Stimulated activated naive CD8-positive, alpha-beta T cell treated with anti-CD3 and anti-CD28 coated beads, Interleukin-15, amount 100 ng/mL, for 72 hours (primary cell): Measurements from ENCODE around the gene LIG3.
"Not testable (repeated sequence)": the region's sequence is repeated elsewhere in the genome, so short reads cannot be mapped to it uniquely, and the experiment has no call there.

Experiments used
- ATAC-seq: fragments of 150-1000 bp; cut with Tn5 transposase; 2 replicates; pipeline ENCODE4 v1.10.0; 2021; ENCODE audit warnings: mild to moderate bottlenecking, moderate library complexity
- DNase-seq, 2 donors: peaks; one replicate each; pipeline ENCODE4 v3.0.0; 2021 to 2022
- H3K27ac Mint-ChIP-seq, 2 donors: one replicate each; pipeline ENCODE4 v1.8.0; 2022; ENCODE audit warnings: mild to moderate bottlenecking in 2 of 2, mixed read lengths in 2 of 2, moderate library complexity in 2 of 2
- H3K27me3 Mint-ChIP-seq: one replicate; pipeline ENCODE4 v1.8.0; 2022; ENCODE audit warnings: mixed read lengths
- H3K4me1 Mint-ChIP-seq: one replicate; pipeline ENCODE4 v1.8.0; 2022; ENCODE audit warnings: mild to moderate bottlenecking, mixed read lengths
- H3K4me3 Mint-ChIP-seq, 2 donors: one replicate each; pipeline ENCODE4 v1.8.0; 2022; ENCODE audit warnings: mild to moderate bottlenecking in 2 of 2, mixed read lengths in 2 of 2, moderate library complexity in 1 of 2
- H3K9me3 Mint-ChIP-seq, 2 donors: one replicate each; pipeline ENCODE4 v1.8.0; 2022; ENCODE audit warnings: mixed read lengths in 2 of 2

Gene LIG3

DNA sequence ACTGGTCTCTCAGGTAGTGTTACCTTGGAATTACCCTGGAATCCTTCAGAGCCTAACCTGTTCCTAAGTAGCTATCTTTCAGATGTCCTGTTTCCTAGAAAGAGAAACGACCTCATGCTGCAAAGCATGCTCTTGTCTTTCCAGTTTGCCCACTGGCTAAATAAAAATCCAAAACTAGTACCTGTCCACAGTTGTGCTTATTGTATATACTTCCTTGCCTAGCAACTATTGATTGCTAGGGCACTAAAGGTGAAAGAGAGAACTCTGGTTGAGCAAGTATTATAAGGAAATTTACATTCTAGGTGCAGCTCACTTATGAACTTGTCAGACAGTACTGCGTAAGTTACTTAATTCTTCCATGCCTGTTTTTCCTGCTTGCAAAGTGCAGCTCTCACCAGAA lies 38.5 kb downstream of the LIG3 start:
- peaks cover 46% of the 10 kb centered on the region for H3K4me1 Mint-ChIP-seq
- no peaks in the 10 kb centered on the region for H3K9me3 Mint-ChIP-seq
- H3K4me3 Mint-ChIP-seq = no peak overlapping the region
- DNase-seq = no peak
- no peaks in the 10 kb centered on the region for H3K27me3 Mint-ChIP-seq
- no peak overlapping the region for H3K27ac Mint-ChIP-seq
- no peak for ATAC-seq

- Mint-ChIP-seq H3K4me1 (peaks cover 48% of the 10 kb centered on the region), H3K27ac (peak overlapping the region in 1 of 2 donors; percentile 75), H3K27me3 (no peaks in the 10 kb centered on the region), H3K4me3 (no peak overlapping the region), H3K9me3 (no peaks in the 10 kb centered on the region)
- no peak for ATAC-seq
- no peak for DNase-seq
Measured at GRCh38 chr17:35019386-35020179, 39.3 kb downstream of the LIG3 start.

DNA sequence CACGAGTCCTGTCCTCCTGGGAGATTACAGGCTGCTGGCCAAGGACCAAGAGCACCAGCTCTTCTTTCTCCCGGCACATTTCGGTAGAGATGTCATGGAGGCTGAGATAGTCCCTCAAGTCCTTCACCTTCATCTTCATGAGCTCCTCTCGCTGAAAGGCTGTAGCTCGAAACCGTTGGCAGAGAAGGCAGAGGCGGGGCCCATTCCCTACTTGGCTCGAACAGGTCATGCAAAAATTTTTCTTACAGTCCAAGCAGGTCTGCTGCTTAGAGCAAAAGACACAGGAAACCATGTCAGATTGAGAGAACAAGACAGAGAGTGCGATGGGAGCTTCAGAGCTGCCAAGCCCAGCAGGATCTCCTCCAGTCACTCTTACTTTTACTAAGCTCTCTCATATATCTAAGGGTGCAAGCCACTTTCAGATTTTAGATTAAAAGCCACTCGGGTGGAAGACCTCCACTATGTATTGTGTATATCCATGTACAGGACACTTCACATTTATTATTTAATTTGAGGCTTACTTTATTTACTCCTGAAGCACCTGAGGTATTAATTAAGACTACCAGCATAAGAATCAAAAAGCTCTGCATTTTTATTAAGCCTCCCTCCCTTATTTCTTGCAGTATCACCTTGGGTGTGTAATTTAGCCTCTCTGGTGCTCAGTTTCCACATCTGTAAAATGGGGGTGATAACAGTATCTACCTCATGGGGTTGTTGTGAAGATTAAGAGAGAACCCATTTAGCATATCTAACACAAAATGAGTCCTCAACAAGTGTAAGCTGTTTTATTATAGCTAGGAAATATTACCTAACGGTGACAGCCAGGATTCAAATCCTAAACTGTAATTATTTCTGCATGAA lies 41.4 kb downstream of the LIG3 start:
- DNase-seq (no peak), ATAC-seq (no peak)
- Mint-ChIP-seq H3K9me3 (no peaks in the 10 kb centered on the region), H3K27ac (peak overlapping the region in 1 of 2 donors; percentile 96), H3K4me3 (no peak overlapping the region), H3K27me3 (no peaks in the 10 kb centered on the region), H3K4me1 (peaks cover 48% of the 10 kb centered on the region)

DNA sequence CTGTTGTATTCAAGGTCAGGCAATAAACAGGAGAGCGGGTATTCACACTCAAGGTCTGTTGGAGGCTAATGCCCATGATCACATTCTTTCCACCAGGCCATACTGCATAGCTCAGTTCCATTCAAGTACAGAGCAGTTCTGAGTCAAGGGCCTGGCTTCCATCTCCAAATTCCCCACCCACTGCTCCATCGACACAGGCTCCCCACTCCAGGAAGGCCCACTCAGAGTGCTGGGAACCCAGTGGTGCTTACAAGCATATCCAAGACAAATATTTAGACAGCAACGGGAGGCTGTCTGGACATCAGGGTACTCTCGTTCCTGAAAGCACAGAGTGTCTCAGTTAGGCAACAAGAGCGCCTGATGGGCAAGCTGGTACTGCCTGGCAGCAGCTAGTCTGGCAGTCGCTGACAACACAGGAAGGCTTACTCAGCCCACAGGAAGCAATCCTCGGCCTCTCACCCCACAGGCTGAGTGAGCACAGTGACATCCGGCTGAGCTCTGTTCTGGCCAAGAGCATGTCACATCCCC lies 42.3 kb downstream of the LIG3 start:
- ATAC-seq (peak; percentile 100), DNase-seq (peak; percentile 63 to 82)
- H3K4me1 Mint-ChIP-seq = peaks cover 48% of the 10 kb centered on the region
- no peaks in the 10 kb centered on the region for H3K9me3 Mint-ChIP-seq
- H3K4me3 Mint-ChIP-seq = peak overlapping the region; percentile 81 to 83
- no peaks in the 10 kb centered on the region for H3K27me3 Mint-ChIP-seq
- peak overlapping the region; percentile 96 to 97 for H3K27ac Mint-ChIP-seq

DNA sequence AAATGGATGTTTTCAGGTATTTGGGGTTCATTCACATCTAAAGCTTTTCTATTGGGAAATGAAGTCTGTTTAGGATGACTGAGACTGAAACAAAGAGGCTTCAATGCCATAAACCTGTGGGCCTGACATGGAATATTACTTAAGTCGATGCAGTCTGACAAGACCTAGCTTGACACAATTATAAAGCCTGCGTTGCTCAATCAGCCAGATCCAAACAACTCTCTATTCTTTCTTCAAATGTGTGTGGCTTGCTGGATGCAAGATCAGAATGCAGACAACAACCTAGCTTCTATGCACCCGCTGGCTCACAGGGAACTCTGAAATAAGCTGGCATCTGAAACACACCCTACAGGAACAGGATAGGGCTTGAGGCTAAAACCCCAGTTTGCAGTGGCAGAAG lies 43.2 kb downstream of the LIG3 start:
- Mint-ChIP-seq H3K4me1 (peaks cover 54% of the 10 kb centered on the region), H3K4me3 (peak overlapping the region in 1 of 2 donors; percentile 83), H3K27me3 (no peaks in the 10 kb centered on the region), H3K9me3 (no peaks in the 10 kb centered on the region), H3K27ac (peak overlapping the region in 1 of 2 donors; percentile 44)
- ATAC-seq (no peak), DNase-seq (no peak)

DNA sequence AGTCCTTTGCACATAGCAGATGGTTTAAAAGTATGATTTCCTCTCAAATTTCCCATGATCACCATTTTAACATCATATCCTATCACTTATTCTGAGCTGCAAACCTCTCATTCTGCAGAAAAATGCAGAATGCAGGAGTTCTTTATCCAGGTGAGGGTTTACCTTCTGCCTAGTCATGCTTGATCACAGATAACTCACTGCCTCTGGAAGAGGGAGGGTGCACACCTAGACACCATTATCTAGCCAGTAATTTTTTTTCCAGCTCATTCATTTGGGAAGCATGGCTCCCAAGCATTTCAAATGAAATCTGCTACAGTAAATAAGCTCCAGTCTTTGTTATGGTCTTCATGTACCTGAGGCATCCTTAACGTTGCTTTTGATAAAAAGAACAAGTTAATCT lies 45.2 kb downstream of the LIG3 start:
- no peak for ATAC-seq
- H3K4me3 Mint-ChIP-seq = no peak overlapping the region
- H3K4me1 Mint-ChIP-seq = peaks cover 46% of the 10 kb centered on the region
- H3K9me3 Mint-ChIP-seq = no peaks in the 10 kb centered on the region
- DNase-seq = no peak
- H3K27me3 Mint-ChIP-seq = no peaks in the 10 kb centered on the region
- no peak overlapping the region for H3K27ac Mint-ChIP-seq

DNA sequence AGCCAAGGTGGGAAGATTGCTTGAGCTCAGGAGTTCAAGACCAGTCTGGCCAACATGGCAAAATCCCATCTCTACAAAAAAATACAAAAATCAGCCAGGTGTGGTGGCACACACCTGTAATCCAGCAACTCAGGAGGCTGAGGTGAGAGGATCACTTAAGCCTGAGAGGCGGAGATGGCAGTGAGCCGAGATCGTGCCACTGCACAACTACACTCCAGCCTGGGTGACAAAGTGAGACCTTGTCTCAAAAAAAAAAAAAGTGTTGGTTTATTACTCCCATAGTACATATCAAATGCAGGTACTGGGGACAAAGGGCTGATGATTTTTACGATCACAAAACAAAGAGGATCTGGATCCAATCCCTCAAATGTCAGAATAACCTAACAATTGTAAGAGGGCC lies 47.8 kb downstream of the LIG3 start:
- not testable (repeated sequence) for ATAC-seq, H3K4me3 Mint-ChIP-seq, DNase-seq, H3K9me3 Mint-ChIP-seq, H3K27me3 Mint-ChIP-seq
- H3K27ac Mint-ChIP-seq = peak overlapping the region in 1 of 2 donors; percentile 29
- H3K4me1 Mint-ChIP-seq = peaks cover 34% of the 10 kb centered on the region

DNA sequence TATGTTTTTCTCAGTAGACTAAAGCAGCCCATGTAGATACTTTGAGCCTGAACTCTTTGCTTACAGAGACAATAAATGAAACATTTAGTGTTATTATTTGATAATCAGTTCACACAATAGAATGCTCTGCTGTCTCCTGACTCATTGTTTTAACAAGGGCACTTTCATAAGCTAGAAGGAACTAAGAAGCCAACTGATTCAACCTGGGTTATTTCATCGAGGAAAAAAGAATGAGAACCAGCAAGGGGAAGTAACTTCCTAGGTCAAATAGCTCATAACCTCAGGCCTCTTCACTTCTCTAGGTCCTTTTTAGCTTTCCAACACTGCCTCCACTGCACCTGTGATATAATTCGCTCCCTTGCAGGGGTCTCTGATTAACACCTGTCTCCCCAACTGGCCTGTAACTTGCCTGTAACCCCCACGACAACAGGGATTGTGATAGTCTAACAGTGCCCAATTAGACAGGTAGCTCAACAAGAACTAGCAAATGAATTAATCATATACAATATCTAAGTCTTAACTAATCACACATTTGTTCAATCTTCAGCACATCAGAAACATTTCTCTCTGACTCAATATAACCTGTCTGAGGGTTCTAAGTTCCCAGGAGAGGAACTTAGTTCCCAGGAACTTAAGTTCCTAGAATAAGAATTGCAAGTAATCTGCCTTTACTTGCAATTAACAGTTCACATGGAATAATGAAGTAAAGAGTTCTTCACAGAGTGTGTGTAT lies 48.4 kb downstream of the LIG3 start:
- Mint-ChIP-seq H3K4me1 (peaks cover 31% of the 10 kb centered on the region), H3K27ac (peak overlapping the region; percentile 57 to 93), H3K27me3 (no peaks in the 10 kb centered on the region), H3K9me3 (no peaks in the 10 kb centered on the region), H3K4me3 (peak overlapping the region in 1 of 2 donors; percentile 19)
- ATAC-seq (no peak), DNase-seq (no peak)

GRCh38 chr17:35030780-35031179 lies 50.5 kb downstream of the LIG3 start:
- ATAC-seq = no peak
- Mint-ChIP-seq H3K4me1 (peaks cover 28% of the 10 kb centered on the region), H3K27ac (no peak overlapping the region), H3K9me3 (no peaks in the 10 kb centered on the region), H3K27me3 (no peaks in the 10 kb centered on the region), H3K4me3 (no peak overlapping the region)
- no peak for DNase-seq

GRCh38 chr17:35038453-35038852 lies 58.1 kb downstream of the LIG3 start:
- H3K4me3 Mint-ChIP-seq = no peak overlapping the region
- no peak overlapping the region for H3K27ac Mint-ChIP-seq
- ATAC-seq (no peak), DNase-seq (no peak)
- H3K27me3 Mint-ChIP-seq = no peaks in the 10 kb centered on the region
- H3K9me3 Mint-ChIP-seq = peaks cover 0 to 6% of the 10 kb centered on the region in 2 donors
- peaks cover 23% of the 10 kb centered on the region for H3K4me1 Mint-ChIP-seq

DNA sequence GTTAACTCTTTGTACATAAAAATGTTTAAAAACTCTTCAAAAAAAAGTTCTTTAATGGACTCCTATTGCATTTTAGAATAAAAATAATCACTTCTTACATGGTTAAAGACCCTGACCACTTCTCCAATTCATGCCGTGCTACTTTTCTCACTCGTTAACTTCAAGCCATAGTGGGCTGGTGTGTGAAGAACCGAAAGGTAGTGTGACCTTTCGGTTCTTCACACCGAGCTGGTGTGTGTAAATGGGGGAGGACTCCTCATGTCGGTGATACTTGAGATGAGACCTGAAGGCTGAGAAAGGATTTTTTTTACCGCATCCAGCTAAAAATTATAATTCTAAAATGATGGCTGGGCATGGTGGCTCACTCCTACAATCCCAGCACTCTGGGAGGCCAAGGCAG lies 61.1 kb downstream of the LIG3 start:
- Mint-ChIP-seq H3K9me3 (peaks cover 0 to 6% of the 10 kb centered on the region in 2 donors), H3K27ac (no peak overlapping the region), H3K27me3 (no peaks in the 10 kb centered on the region), H3K4me1 (peaks cover 51% of the 10 kb centered on the region), H3K4me3 (no peak overlapping the region)
- ATAC-seq (no peak), DNase-seq (no peak)

- Mint-ChIP-seq H3K27ac (peak overlapping the region in 1 of 2 donors; percentile 81), H3K4me3 (no peak overlapping the region), H3K27me3 (no peaks in the 10 kb centered on the region), H3K9me3 (peaks cover 0 to 6% of the 10 kb centered on the region in 2 donors), H3K4me1 (peaks cover 64% of the 10 kb centered on the region)
- DNase-seq = no peak
- ATAC-seq = no peak
Measured at GRCh38 chr17:35044181-35044580, 63.9 kb downstream of the LIG3 start.

GRCh38 chr17:35045458-35045979 lies 65.2 kb downstream of the LIG3 start:
- peak overlapping the region; percentile 75 to 83 for H3K4me3 Mint-ChIP-seq
- not testable (repeated sequence) for H3K9me3 Mint-ChIP-seq, H3K27me3 Mint-ChIP-seq, DNase-seq, ATAC-seq
- peaks cover 75% of the 10 kb centered on the region for H3K4me1 Mint-ChIP-seq
- H3K27ac Mint-ChIP-seq = peak overlapping the region; percentile 71 to 96

GRCh38 chr17:35046245-35046644 lies 65.9 kb downstream of the LIG3 start:
- Mint-ChIP-seq H3K4me1 (peaks cover 71% of the 10 kb centered on the region), H3K27me3 (no peaks in the 10 kb centered on the region), H3K9me3 (peaks cover 0 to under 1% of the 10 kb centered on the region in 2 donors), H3K27ac (peak overlapping the region; percentile 92 to 96), H3K4me3 (peak overlapping the region; percentile 75 to 83)
- ATAC-seq = no peak
- DNase-seq = no peak

DNA sequence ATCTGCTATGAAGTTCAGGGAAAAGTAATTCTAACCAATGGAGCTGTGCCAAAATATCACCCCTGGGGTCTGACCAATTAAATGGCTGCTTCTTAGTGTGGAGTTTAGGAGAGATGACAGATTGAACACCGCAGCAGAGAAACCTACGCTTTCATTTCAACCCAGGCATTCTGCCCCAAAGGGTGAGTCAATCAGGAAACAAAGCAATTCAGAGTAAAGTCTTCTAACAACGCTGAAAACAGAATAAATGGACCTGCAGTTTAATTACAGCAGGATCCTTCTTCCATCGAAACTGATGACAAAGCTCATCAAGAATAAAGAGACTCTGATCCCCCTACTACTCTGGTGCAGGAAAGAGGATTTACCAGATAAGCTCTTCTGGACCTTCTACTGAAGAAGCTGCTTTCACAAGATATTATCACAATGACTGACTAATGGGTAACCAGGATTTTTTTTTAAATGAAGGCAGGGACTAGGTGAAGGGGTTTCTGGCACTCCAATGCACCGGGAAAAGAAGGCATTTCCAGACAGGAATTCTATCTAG lies 66.5 kb downstream of the LIG3 start:
- Mint-ChIP-seq H3K27ac (peak overlapping the region; percentile 92 to 96), H3K9me3 (no peaks in the 10 kb centered on the region), H3K4me3 (peak overlapping the region; percentile 75 to 83), H3K27me3 (no peaks in the 10 kb centered on the region), H3K4me1 (peaks cover 76% of the 10 kb centered on the region)
- DNase-seq = peak; percentile 71 to 78
- ATAC-seq = peak; percentile 99
